HG03571 (cell line): ENCODE results near the gene FARS2.
"Not testable (repeated sequence)": the region's sequence is repeated elsewhere in the genome, so short reads cannot be mapped to it uniquely, and the experiment has no call there.

Experiments
- ATAC-seq: cut with Tn5 transposase; IDR thresholded peaks from one replicate; pipeline ENCODE4 v1.9.1; 2021; ENCODE audit not compliant: unreplicated experiment

The FARS2 gene

GRCh38 chr6:5656226-5656625 lies 394.9 kb downstream of the FARS2 start:
- ATAC-seq = no peak

DNA sequence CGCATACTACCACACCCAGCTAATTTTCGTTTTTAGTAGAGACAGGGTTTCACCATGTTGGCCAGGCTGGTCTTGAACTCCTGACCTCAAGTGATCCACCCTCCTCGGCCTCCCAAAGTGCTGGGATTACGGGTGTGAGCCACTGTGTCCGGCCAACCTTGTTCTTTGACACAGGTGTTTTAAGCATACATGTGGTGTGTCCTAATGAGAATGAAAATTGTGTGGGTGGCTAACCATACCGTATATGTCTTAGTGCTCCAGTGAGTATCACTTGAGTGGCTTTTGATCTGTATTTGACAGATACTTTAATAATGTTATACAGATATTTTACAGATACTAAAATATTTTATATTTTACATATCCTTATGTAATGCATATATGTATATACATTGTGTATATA lies 395.4 kb downstream of the FARS2 start:
- ATAC-seq = not testable (repeated sequence)

GRCh38 chr6:5657684-5658430 lies 396.5 kb downstream of the FARS2 start:
- no peak for ATAC-seq

- ATAC-seq = no peak
These were observed 398.2 kb downstream of the FARS2 start for GRCh38 chr6:5659467-5659866.

DNA sequence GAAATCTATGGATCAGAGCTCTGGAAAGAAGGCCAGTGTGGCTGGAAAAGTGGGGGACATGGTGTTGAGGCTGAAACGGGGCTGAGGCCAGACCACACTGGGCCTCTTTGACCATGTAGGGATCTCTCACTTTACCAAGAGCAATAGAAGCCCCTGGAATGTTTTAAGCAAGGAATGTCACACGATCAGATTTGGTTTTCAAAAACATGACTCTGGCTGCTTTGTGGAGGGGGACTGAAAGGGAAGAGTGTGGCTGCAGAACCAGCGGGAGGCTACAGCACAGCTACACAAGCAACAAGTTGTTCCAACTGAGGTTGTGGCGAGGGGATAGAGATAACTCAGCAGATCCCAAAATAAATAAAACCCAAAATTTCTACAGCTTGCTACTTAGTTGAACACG lies 399.5 kb downstream of the FARS2 start:
- ATAC-seq = no peak

- no peak for ATAC-seq
These were observed 401.5 kb downstream of the FARS2 start for GRCh38 chr6:5662797-5663196.

- no peak for ATAC-seq
These were observed 401.9 kb downstream of the FARS2 start for GRCh38 chr6:5663259-5663658.

GRCh38 chr6:5663739-5664138 lies 402.4 kb downstream of the FARS2 start:
- no peak for ATAC-seq

GRCh38 chr6:5664149-5664548 lies 402.8 kb downstream of the FARS2 start:
- ATAC-seq = no peak

GRCh38 chr6:5665173-5665572 lies 403.9 kb downstream of the FARS2 start:
- no peak for ATAC-seq

GRCh38 chr6:5665667-5666066 lies 404.4 kb downstream of the FARS2 start:
- no peak for ATAC-seq

DNA sequence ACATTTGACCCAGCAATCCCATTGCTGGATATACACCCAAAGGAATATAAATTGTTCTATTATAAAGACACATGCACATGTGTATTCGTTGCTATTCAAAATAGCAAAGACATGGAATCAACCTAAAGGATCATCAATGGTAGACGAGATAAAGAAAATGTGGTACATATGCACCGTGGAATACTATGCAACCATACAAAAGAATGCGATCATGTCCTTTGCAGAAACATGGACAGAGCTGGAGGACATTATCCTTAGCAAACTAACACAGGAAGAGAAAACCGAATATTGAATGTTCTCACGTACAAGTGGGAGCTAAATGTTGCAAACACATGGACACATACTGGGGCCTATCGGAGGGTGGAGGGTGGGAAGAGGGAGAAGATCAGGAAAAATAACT lies 405.4 kb downstream of the FARS2 start:
- no peak for ATAC-seq

- ATAC-seq = no peak
These were observed 406.4 kb downstream of the FARS2 start for GRCh38 chr6:5667737-5668136.

DNA sequence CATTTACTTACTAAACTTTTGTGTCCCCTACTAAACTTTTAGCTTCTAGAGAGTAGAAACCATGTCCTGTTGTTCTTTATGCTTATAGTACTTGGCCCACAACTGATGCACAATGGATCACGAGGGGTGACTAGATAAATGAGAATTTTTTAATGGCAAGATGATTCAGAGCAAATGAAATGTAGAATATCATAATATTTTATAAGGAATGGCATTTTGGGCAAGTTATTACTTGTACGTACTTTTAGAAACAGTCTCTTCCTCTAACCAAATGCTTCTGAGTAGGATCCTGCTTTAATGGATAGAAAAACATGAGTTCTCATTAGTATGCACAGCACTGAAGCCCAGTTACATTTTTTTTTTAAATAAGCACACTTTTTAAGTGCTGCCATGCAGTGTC lies 409.1 kb downstream of the FARS2 start:
- ATAC-seq = no peak

- peak; percentile 60 for ATAC-seq
These were observed 409.7 kb downstream of the FARS2 start for GRCh38 chr6:5670811-5671561.

- no peak for ATAC-seq
These were observed 410.6 kb downstream of the FARS2 start for GRCh38 chr6:5671601-5672559.

- ATAC-seq = no peak
These were observed 411.3 kb downstream of the FARS2 start for GRCh38 chr6:5672581-5673011.

- no peak for ATAC-seq
These were observed 411.9 kb downstream of the FARS2 start for GRCh38 chr6:5673019-5673790.

GRCh38 chr6:5674141-5674540 lies 412.8 kb downstream of the FARS2 start:
- no peak for ATAC-seq

- no peak for ATAC-seq
These were observed 413.4 kb downstream of the FARS2 start for GRCh38 chr6:5674721-5675120.

- ATAC-seq = no peak
These were observed 415.4 kb downstream of the FARS2 start for GRCh38 chr6:5676701-5677100.
